SK-N-SH (cell line): Measurements from ENCODE around the gene CACNA2D3. TPM values are rescaled to one million over a fixed set of nuclear protein-coding genes. Genes with fewer than 3 reads are reported as not detected.

Experiments used
- CTCF ChIA-PET: fragments of 300-600, 350-600 bp; formaldehyde crosslinking; extraction: SDS; loops from one replicate; lab custom pipeline; 2021; lab: Yijun Ruan, JAX
- POLR2A ChIA-PET: fragments of 350-600 bp; sonication (Branson Sonifier 250); formaldehyde crosslinking; extraction: SDS; loops from one replicate; lab custom pipeline; 2020; ENCODE audit warnings: antibody characterized with exemption, inconsistent platforms; lab: Yijun Ruan, JAX
- DNase-seq: peaks from one replicate; pipeline ENCODE4 v3.0.0; 2012
- H2AFZ ChIP-seq: fragments of 200-600 bp; sonication (generic); 2 replicates; pipeline ENCODE4 v1.8.1; 2016; ENCODE audit warnings: antibody characterized with exemption, mild to moderate bottlenecking, low read depth
- H3F3A ChIP-seq: fragments of 200-600 bp; sonication (generic); replicated peaks from 2 replicates; pipeline ENCODE3; 2016; ENCODE audit warnings: antibody characterized with exemption, mild to moderate bottlenecking; ENCODE audit not compliant: insufficient read depth
- H3K27ac ChIP-seq, 2 experiments: fragments of 200-500 bp in 1 of 2; fragments of 200-600 bp in 1 of 2; sonication (Bioruptor generic) in 1 of 2; sonication (generic), shearing (Covaris generic) in 1 of 2; 2 replicates each; pipeline versions ENCODE4 v1.5.1 to v1.6.1; 2014 to 2016; ENCODE audit warnings: low read depth in 2 of 2, inconsistent platforms in 1 of 2, low read length in 1 of 2, mild to moderate bottlenecking in 1 of 2, mixed read lengths in 1 of 2
- H3K27me3 ChIP-seq: fragments of 200-600 bp; sonication (generic), shearing (Covaris generic); 2 replicates; pipeline ENCODE4 v1.6.1; 2016; ENCODE audit warnings: mixed run types; ENCODE audit not compliant: insufficient read depth
- H3K36me3 ChIP-seq, 2 experiments: fragments of 200-500 bp in 1 of 2; fragments of 200-600 bp in 1 of 2; sonication (Bioruptor generic) in 1 of 2; sonication (generic) in 1 of 2; replicated peaks in 1 of 2; 2 replicates each; pipeline versions ENCODE3 to v1.5.1; 2014 to 2016; ENCODE audit warnings: low read length in 1 of 2, mild to moderate bottlenecking in 1 of 2; ENCODE audit not compliant: insufficient read depth in 2 of 2, control insufficient read depth in 1 of 2
- H3K4me1 ChIP-seq, 2 experiments: fragments of 200-500 bp in 1 of 2; fragments of 200-600 bp in 1 of 2; sonication (Bioruptor generic) in 1 of 2; sonication (generic), shearing (Covaris generic) in 1 of 2; 2 replicates each; pipeline versions ENCODE4 v1.5.1 to v1.6.1; 2014 to 2016; ENCODE audit warnings: low read depth in 1 of 2, low read length in 1 of 2, mixed run types in 1 of 2; ENCODE audit not compliant: insufficient read depth in 2 of 2, control insufficient read depth in 1 of 2
- H3K4me2 ChIP-seq: fragments of 200-600 bp; sonication (generic), shearing (Covaris generic); 2 replicates; pipeline ENCODE4 v1.6.1; 2017; ENCODE audit warnings: mixed run types
- H3K4me3 ChIP-seq, 2 experiments: fragments of 200-500 bp in 1 of 2; fragments of 200-600 bp in 1 of 2; sonication (Bioruptor generic) in 1 of 2; sonication (generic), shearing (Covaris generic) in 1 of 2; 2 replicates each; pipeline versions ENCODE4 v1.5.1 to v1.8.1; 2014 to 2016; ENCODE audit warnings: low read depth in 2 of 2, inconsistent platforms in 1 of 2, low read length in 1 of 2, mild to moderate bottlenecking in 1 of 2, mixed read lengths in 1 of 2, moderate library complexity in 1 of 2
- H3K79me2 ChIP-seq: fragments of 200-600 bp; sonication (generic); 2 replicates; pipeline ENCODE4 v1.8.1; 2017; ENCODE audit warnings: mild to moderate bottlenecking; ENCODE audit not compliant: insufficient read depth
- H3K9ac ChIP-seq: fragments of 200-600 bp; sonication (generic); 2 replicates; pipeline ENCODE4 v1.6.1; 2017; ENCODE audit warnings: mixed run types
- H3K9me2 ChIP-seq: fragments of 200-600 bp; sonication (generic); 2 replicates; pipeline ENCODE4 v1.6.1; 2017; ENCODE audit warnings: mixed run types
- H3K9me3 ChIP-seq: fragments of 200-600 bp; sonication (generic); 2 replicates; pipeline ENCODE4 v1.6.1; 2017; ENCODE audit warnings: mixed run types, mild to moderate bottlenecking, moderate library complexity
- H4K20me1 ChIP-seq: fragments of 200-600 bp; sonication (generic); 2 replicates; pipeline ENCODE4 v1.6.1; 2017; ENCODE audit warnings: mild to moderate bottlenecking, mixed run types; ENCODE audit not compliant: insufficient read depth
- ELF1 ChIP-seq: IDR thresholded peaks from 2 replicates; pipeline ENCODE4 v1.4.0; 2012
- EP300 ChIP-seq, 2 experiments: IDR thresholded peaks; 2 replicates each; pipeline versions ENCODE4 v1.4.0 to v1.6.1; 2012; ENCODE audit warnings: borderline replicate concordance in 1 of 2, low read depth in 1 of 2, low read length in 1 of 2
- EZH2phosphoT487 ChIP-seq: fragments of 200-600 bp; sonication (generic); IDR thresholded peaks from 2 replicates; pipeline ENCODE4 v1.6.1; 2017; ENCODE audit warnings: low read depth, mixed run types, mild to moderate bottlenecking, antibody characterized with exemption, moderate library complexity, borderline replicate concordance
- FOSL2 ChIP-seq: IDR thresholded peaks from 2 replicates; pipeline ENCODE4 v1.4.0; 2012; ENCODE audit warnings: low read depth, mild to moderate bottlenecking, moderate library complexity, borderline replicate concordance
- FOXJ3 ChIP-seq: sonication (generic); formaldehyde crosslinking; IDR thresholded peaks from 2 replicates; pipeline ENCODE4 v1.5.1; 2020; ENCODE audit warnings: mild to moderate bottlenecking, missing genetic modification reagents
- GABPA ChIP-seq: IDR thresholded peaks from 2 replicates; pipeline ENCODE4 v1.4.0; 2012; ENCODE audit warnings: low read depth, mild to moderate bottlenecking
- GATA2 ChIP-seq: sonication (generic); formaldehyde crosslinking; IDR thresholded peaks from 2 replicates; pipeline ENCODE4 v1.5.0; 2020; ENCODE audit warnings: mild to moderate bottlenecking, missing genetic modification reagents
- POLR2AphosphoS5 ChIP-seq: IDR thresholded peaks from 2 replicates; pipeline ENCODE4 v1.6.1; 2012; ENCODE audit warnings: low read depth, low read length
- SIN3A ChIP-seq: IDR thresholded peaks from 2 replicates; pipeline ENCODE4 v1.6.1; 2012; ENCODE audit warnings: low read depth, mild to moderate bottlenecking, low read length, moderate library complexity, borderline replicate concordance
- SMC3 ChIP-seq: IDR thresholded peaks from 2 replicates; pipeline ENCODE4 v1.6.1; 2012; ENCODE audit warnings: low read depth, low read length, improper control_type of control experiment
- TCF12 ChIP-seq: IDR thresholded peaks from 2 replicates; pipeline ENCODE4 v1.4.0; 2012
- TEAD4 ChIP-seq: IDR thresholded peaks from 2 replicates; pipeline ENCODE4 v1.4.0; 2012; ENCODE audit warnings: mild to moderate bottlenecking, borderline replicate concordance; ENCODE audit not compliant: insufficient read depth
- YY1 ChIP-seq: IDR thresholded peaks from 2 replicates; pipeline ENCODE4 v1.4.0; 2012; ENCODE audit warnings: low read depth, mild to moderate bottlenecking
- WGBS: methylation state at CpG from one replicate; pipeline ENCODE4 v1.1.6; 2017; ENCODE audit warnings: low lambda C conversion rate; 5-methylcytosine and 5-hydroxymethylcytosine counted together
- polyA plus RNA-seq, 3 experiments: library from polyadenylated mRNA; depleted of rRNA; stranded (reverse); fragments of >200 nt; gene quantifications; 2 replicates each; pipeline ENCODE4 v1.2.3, GENCODE V29; 2012
- TF ChIP-seq, protein P1 (sequence below): fragments of 200-600 bp; sonication (generic); IDR thresholded peaks from 2 replicates; pipeline ENCODE4 v1.6.1; 2017; ENCODE audit warnings: antibody characterized with exemption, mild to moderate bottlenecking, moderate library complexity
- TF ChIP-seq, protein P2 (sequence below): IDR thresholded peaks from 2 replicates; pipeline ENCODE4; 2012
- TF ChIP-seq, protein P3 (sequence below): fragments of 150-350 bp; IDR thresholded peaks from 2 replicates; pipeline ENCODE4 v1.6.1; 2017; ENCODE audit warnings: antibody characterized with exemption, low read length, low read depth, borderline replicate concordance
- TF ChIP-seq, protein P4 (sequence below): IDR thresholded peaks from 2 replicates; pipeline ENCODE4 v1.4.0; 2012; ENCODE audit warnings: low read depth, borderline replicate concordance
- TF ChIP-seq, protein P5 (sequence below): fragments of 150-350 bp; IDR thresholded peaks from 2 replicates; pipeline ENCODE4 v1.6.1; 2016; ENCODE audit warnings: mild to moderate bottlenecking, low read depth, low read length

Gene CACNA2D3
- polyA plus RNA-seq, 1 of the 3 experiments (the other 2 are of a cell fraction) = 0.15 TPM

DNA sequence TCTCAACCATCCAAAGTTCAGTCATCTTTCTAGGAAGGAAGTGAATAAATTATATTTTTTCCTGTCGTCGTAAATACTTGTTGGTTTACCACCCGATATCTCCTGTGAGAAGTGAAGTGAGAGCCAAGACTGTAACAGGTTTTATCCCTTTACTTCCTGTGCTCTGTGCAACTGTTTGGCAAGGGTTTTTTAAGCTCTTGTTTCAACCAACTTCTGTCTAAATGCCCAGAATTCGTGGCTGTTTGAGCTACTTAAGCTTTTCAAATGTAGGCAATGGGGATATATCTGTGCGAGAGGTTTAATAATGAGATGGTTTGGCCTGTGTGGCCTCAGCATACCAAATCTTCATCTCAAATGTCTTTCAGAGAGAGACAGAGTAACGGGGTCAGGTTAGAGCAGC is 670.8 kb downstream of the CACNA2D3 start (continued):
- TF ChIP-seq EZH2phosphoT487 (no peak), POLR2AphosphoS5 (no peak), FOSL2 (no peak), TCF12 (no peak)
- TF ChIP-seq, protein P1, sequence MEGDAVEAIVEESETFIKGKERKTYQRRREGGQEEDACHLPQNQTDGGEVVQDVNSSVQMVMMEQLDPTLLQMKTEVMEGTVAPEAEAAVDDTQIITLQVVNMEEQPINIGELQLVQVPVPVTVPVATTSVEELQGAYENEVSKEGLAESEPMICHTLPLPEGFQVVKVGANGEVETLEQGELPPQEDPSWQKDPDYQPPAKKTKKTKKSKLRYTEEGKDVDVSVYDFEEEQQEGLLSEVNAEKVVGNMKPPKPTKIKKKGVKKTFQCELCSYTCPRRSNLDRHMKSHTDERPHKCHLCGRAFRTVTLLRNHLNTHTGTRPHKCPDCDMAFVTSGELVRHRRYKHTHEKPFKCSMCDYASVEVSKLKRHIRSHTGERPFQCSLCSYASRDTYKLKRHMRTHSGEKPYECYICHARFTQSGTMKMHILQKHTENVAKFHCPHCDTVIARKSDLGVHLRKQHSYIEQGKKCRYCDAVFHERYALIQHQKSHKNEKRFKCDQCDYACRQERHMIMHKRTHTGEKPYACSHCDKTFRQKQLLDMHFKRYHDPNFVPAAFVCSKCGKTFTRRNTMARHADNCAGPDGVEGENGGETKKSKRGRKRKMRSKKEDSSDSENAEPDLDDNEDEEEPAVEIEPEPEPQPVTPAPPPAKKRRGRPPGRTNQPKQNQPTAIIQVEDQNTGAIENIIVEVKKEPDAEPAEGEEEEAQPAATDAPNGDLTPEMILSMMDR = no peak
- TF ChIP-seq, all 33 proteins: peak for 0

DNA sequence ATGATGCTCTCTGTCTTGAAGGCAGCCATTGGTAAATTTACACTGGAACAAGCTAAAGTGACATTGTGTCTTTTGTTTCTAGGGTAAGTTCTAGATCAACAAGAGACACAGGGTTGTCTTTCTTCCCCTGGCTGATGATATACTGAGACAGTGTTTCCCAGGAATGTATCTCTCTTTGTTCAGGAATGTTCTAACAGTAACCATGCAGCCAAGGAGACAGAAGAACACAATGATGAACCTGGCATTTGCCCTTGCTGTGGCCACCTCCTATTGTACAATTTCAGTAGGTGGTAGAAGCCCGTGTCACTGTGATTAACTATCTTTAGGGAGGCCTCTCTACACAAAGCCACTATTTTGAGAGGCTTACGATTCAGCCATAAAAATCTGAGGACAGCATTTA is 674.8 kb downstream of the CACNA2D3 start:
- Histone ChIP-seq H3K4me3 (no peak overlapping the region), H3K4me1 (peaks cover 0 to under 1% of the 10 kb centered on the region in 2 experiments; a peak in 1 of 4 replicates), H3K4me2 (no peak overlapping the region), H3F3A (no peaks in the 10 kb centered on the region), H3K27ac (no peak overlapping the region), H3K9me3 (no peaks in the 10 kb centered on the region), H3K9me2 (no peaks in the 10 kb centered on the region), H3K27me3 (no peaks in the 10 kb centered on the region), H4K20me1 (no peaks in the 10 kb centered on the region), H3K79me2 (no peaks in the 10 kb centered on the region), H3K9ac (no peak overlapping the region), H2AFZ (no peak overlapping the region), H3K36me3 (no peaks in the 10 kb centered on the region)
- POLR2A ChIA-PET = no interaction called here
- CTCF ChIA-PET = no interaction called here
- DNase-seq = no peak
- no peak for TF ChIP-seq GATA2
- no peak for TF ChIP-seq POLR2AphosphoS5
- no peak for TF ChIP-seq TCF12
- TF ChIP-seq, protein P2, sequence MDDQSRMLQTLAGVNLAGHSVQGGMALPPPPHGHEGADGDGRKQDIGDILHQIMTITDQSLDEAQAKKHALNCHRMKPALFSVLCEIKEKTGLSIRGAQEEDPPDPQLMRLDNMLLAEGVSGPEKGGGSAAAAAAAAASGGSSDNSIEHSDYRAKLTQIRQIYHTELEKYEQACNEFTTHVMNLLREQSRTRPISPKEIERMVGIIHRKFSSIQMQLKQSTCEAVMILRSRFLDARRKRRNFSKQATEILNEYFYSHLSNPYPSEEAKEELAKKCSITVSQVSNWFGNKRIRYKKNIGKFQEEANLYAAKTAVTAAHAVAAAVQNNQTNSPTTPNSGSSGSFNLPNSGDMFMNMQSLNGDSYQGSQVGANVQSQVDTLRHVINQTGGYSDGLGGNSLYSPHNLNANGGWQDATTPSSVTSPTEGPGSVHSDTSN = no peak
- no peak for TF ChIP-seq ELF1
- no peak for TF ChIP-seq SMC3
- no peak for TF ChIP-seq EP300 (IDR thresholded peaks at IDR 0.05; ENCODE audit: borderline replicate concordance in 1 of 2, low read depth in 1 of 2, low read length in 1 of 2)
- TF ChIP-seq, protein P3, sequence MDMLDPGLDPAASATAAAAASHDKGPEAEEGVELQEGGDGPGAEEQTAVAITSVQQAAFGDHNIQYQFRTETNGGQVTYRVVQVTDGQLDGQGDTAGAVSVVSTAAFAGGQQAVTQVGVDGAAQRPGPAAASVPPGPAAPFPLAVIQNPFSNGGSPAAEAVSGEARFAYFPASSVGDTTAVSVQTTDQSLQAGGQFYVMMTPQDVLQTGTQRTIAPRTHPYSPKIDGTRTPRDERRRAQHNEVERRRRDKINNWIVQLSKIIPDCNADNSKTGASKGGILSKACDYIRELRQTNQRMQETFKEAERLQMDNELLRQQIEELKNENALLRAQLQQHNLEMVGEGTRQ = no peak
- TF ChIP-seq TEAD4 = no peak
- TF ChIP-seq FOXJ3 (CRISPR knock-in tag) = no peak
- TF ChIP-seq SIN3A = no peak
- TF ChIP-seq, protein P4, sequence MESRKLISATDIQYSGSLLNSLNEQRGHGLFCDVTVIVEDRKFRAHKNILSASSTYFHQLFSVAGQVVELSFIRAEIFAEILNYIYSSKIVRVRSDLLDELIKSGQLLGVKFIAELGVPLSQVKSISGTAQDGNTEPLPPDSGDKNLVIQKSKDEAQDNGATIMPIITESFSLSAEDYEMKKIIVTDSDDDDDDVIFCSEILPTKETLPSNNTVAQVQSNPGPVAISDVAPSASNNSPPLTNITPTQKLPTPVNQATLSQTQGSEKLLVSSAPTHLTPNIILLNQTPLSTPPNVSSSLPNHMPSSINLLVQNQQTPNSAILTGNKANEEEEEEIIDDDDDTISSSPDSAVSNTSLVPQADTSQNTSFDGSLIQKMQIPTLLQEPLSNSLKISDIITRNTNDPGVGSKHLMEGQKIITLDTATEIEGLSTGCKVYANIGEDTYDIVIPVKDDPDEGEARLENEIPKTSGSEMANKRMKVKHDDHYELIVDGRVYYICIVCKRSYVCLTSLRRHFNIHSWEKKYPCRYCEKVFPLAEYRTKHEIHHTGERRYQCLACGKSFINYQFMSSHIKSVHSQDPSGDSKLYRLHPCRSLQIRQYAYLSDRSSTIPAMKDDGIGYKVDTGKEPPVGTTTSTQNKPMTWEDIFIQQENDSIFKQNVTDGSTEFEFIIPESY = no peak
- TF ChIP-seq YY1 = no peak
- no peak for TF ChIP-seq GABPA
- TF ChIP-seq, protein P5, sequence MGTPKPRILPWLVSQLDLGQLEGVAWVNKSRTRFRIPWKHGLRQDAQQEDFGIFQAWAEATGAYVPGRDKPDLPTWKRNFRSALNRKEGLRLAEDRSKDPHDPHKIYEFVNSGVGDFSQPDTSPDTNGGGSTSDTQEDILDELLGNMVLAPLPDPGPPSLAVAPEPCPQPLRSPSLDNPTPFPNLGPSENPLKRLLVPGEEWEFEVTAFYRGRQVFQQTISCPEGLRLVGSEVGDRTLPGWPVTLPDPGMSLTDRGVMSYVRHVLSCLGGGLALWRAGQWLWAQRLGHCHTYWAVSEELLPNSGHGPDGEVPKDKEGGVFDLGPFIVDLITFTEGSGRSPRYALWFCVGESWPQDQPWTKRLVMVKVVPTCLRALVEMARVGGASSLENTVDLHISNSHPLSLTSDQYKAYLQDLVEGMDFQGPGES = no peak
- WGBS = 19% methylated on average over 2 of the region's 2 CpGs
